H4 (cell line): Measurements from ENCODE around the gene DDX11. TPM values are rescaled to one million over a fixed set of nuclear protein-coding genes. Genes with fewer than 3 reads are reported as not detected.
"Not testable (repeated sequence)": the region's sequence is repeated elsewhere in the genome, so short reads cannot be mapped to it uniquely, and the experiment has no call there.

Source experiments
- DNase-seq: peaks from one replicate; pipeline ENCODE4 v3.0.0-alpha.2; 2015; ENCODE audit warnings: low spot score
- total RNA-seq: library from RNA; depleted of rRNA; stranded (reverse); fragments of >200 nt; shearing (Covaris generic); gene quantifications from 2 replicates; pipeline ENCODE4 v1.2.3, GENCODE V29; 2014; rRNA removed

The DDX11 gene
- 19.0 and 28.7 TPM in 2 replicates for total RNA-seq

- DNase-seq: peak; percentile 94
These were observed at the start of gene DDX11 for GRCh38 chr12:31073527-31074332. DDX11 (plus strand) TSS chr12:31073860; CDS start chr12:31078394, 4,534 bp downstream.

- no peak for DNase-seq
These were observed 47.5 kb upstream of the DDX11 start for GRCh38 chr12:31026202-31026601.

GRCh38 chr12:31027006-31027405 is 46.7 kb upstream of the DDX11 start:
- DNase-seq: not testable (repeated sequence)

- DNase-seq: no peak
These were observed 44.2 kb upstream of the DDX11 start for GRCh38 chr12:31029468-31029867.

GRCh38 chr12:31029916-31030562 is 43.6 kb upstream of the DDX11 start:
- no peak for DNase-seq

GRCh38 chr12:31031951-31032335 is 41.7 kb upstream of the DDX11 start:
- no peak for DNase-seq

- no peak for DNase-seq
These were observed 40.5 kb upstream of the DDX11 start for GRCh38 chr12:31033146-31033545.

GRCh38 chr12:31033681-31034080 is 40.0 kb upstream of the DDX11 start:
- no peak for DNase-seq

- DNase-seq: no peak
These were observed 39.3 kb upstream of the DDX11 start for GRCh38 chr12:31034372-31034771.

- DNase-seq: no peak
These were observed 38.4 kb upstream of the DDX11 start for GRCh38 chr12:31035226-31035625.

GRCh38 chr12:31035967-31036665 is 37.5 kb upstream of the DDX11 start:
- DNase-seq: no peak

- DNase-seq: no peak
These were observed 36.6 kb upstream of the DDX11 start for GRCh38 chr12:31037028-31037427.

GRCh38 chr12:31037931-31038330 is 35.7 kb upstream of the DDX11 start:
- DNase-seq: no peak

GRCh38 chr12:31041033-31041564 is 32.6 kb upstream of the DDX11 start:
- DNase-seq: no peak

- DNase-seq: not testable (repeated sequence)
These were observed 23.5 kb upstream of the DDX11 start for GRCh38 chr12:31050143-31050542.

- not testable (repeated sequence) for DNase-seq
These were observed 23.1 kb upstream of the DDX11 start for GRCh38 chr12:31050548-31050947.

- DNase-seq: not testable (repeated sequence)
These were observed 22.0 kb upstream of the DDX11 start for GRCh38 chr12:31051692-31052091.

- DNase-seq: not testable (repeated sequence)
These were observed 21.5 kb upstream of the DDX11 start for GRCh38 chr12:31052121-31052520.

GRCh38 chr12:31052666-31053439 is 20.8 kb upstream of the DDX11 start:
- not testable (repeated sequence) for DNase-seq

- DNase-seq: not testable (repeated sequence)
These were observed 19.7 kb upstream of the DDX11 start for GRCh38 chr12:31053944-31054343.

GRCh38 chr12:31057671-31058070 is 16.0 kb upstream of the DDX11 start:
- DNase-seq: no peak
